OCI-M2 (cell line): ENCODE measurements around the gene SRGAP2.
"Not testable (repeated sequence)": the region's sequence is repeated elsewhere in the genome, so short reads cannot be mapped to it uniquely, and the experiment has no call there.

Source experiments
- DNase-seq: peaks from one replicate; lab custom pipeline; 2025; ENCODE audit not compliant: unreplicated experiment; lab: John Stamatoyannopoulos, UW

The SRGAP2 gene

DNA sequence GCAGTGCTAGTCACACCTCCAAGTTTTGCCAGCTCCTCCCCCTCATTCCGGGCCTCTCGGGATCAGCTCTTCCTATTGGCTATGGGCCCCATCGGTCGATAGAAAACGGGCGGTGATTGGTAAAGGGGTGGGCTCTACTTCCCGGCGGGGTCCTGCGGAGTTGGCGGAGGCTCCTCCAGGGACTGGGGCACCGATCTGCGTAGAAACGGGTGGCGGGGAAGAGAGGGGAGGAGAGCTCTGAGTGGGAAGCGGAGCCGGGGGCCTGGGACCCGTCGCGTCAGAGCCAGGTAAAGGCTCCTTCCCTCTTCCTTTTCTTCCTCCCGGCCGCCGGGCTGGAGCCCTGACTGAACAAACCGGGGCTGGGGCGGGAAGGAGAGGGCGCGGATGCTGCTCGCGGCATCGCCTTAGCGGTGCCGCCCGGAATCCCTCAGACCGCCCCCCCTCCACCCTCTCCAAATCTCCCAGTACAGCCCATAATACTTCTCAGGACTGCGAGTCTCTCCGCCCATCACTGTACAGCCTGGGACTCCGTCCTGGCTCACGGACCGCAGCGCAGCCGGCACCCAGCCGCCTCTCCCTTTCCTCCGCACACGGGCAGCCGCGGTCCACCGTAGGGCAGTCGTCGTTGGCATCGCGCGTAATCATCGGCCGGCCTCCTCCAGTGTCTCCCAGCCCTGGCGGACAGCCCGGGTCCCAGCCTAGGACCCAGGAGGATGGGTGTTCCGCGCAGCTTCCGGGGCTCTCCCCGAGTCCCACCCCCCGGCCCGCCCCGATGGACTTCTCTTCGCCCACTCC, at the start of gene SRGAP2:
TSS of gene SRGAP2 (plus strand) at position 178 of the 795 bp plus-strand sequence. CDS start 2,430 bp downstream, outside the sequence.
- DNase-seq, result not testable (repeated sequence)

DNA sequence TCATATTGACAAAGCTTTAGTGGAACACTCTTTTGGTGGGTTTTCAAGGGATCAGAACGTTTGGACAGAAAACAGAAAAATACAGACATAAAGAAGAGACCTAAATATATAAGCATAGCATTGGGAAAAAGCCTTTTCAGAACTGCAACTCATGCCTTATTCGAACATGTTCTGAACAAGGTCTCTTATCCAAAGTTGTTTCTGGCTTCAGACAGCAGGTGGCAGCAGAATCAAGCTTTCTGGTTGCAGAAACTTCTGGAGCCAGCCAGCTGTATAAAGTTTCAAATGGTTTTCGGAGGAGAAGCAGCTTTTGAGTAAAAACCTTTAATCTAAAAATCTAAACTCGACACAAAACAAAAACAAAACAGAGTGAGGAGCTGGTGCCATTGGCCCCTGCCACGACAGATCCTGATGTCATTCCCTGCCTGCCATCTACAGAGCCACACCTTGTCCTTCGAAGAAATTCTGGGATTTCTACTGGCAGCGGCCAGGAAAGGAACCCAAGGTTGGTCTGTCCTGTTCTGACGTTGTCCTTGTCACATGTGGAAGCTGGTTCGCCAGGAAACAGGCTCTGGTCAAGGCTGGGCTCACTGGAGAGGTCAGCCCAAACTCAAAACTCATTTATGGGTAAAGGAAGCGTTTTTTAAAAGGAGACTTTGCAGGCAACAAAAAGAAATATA, 35.9 kb upstream of the SRGAP2 start:
- DNase-seq, result not testable (repeated sequence)

DNA sequence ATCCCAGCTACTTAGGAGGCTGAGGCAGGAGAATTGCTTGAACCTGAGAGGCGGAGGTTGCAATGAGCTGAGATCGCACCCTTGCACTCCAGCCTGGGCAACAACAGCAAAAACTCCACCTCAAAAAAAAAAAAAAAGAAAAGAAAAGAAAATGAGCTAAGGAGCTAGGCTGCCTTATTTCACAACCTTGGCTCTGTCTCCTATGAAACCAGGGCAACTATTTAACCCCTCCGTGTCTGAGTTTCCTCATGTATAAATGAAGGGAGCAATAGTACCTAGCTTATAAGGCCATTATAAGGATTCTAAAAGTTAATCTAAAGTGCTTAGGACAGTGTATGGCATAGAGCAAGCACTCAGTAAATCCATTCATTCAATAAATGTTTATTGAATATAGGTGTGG, 33.5 kb upstream of the SRGAP2 start:
- not testable (repeated sequence) for DNase-seq

DNA sequence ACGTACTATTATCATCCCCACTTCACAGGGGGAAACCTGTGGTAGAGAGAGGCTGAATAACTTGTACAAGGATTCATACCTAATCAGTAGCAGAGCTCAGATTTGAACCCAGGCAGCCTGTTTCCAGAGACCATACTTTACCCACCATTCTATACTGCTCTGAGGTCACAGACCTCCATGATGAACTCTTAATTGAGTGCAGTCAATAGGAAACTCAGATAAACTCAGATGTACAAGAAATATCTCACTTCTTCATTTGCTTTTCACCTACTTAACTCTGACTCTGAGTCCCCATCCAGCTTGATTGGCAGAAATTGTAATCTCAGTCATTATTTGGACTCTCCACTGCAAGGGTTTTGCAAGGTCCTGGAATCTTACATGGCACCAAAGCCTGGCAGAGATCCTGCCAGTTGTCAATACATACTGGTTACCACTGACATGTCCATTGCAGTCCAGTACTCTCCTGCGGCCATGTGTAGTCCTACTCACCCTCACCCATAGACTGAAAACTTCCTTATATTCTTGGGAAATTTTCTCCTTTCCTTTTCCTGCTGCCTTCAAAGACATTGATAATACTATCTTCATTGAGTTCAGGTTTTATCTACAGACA, 30.1 kb upstream of the SRGAP2 start:
- DNase-seq, result not testable (repeated sequence)

DNA sequence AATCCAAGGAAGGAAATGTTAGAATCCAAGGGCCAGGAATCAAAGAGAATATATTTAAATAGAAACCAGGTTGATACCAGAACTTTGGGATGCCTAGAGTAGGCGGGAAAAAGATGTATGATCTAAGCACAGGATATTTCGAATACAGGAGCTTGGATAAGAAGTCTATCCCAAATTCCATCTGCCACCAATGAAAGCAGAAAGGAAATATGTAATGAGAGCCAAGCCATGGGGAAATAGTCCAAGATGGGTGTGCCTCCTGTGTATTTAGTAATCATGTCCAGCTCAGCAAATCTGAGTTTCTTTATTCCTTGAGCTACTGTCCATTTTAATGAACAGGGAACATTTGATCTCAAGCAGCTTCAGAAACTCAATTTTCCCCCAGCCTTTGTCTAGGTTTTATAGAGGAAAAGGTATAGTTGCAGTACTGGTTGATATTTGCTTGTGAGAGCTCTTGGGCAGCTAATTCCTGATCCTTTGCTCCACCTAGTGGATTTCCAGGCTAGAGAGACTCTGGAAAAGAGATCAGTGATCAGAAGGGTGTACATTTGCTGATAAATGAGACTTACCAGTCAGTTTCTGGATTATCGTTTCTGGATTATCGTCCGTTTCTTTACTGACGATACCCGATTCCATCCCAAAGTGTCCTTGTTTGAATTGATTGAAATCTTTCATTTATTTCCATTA, 29.0 kb upstream of the SRGAP2 start:
- DNase-seq, result not testable (repeated sequence)

DNA sequence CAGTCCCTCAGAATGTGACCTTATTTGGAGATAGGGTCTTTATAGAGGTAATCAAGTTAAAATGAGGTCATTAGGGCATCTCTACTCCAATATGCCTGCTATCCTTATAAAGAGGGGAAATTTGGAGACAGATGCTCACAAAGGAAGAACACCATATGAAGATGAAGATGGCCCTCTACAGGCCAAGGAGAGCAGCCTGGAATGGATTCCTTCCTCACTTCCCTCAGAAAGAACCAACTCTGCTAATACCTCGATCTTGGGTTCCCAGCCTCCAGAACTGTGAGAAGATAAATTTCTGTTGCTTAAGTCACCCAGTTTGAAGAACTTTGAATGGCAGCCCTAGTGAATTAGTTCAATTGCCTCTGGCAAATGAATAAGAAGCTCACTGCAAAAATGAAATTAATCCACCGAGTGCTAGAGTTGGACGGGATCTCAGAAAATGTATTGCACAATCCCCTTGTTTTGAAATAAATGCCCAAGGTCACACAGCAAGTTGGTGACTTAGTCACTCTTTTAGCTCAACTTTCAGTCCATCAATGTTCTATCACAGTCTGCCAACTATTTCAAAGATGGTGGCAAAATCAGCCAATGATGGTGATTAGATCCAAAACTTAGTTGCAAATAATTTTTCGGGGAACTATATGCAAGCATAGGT, 27.8 kb upstream of the SRGAP2 start:
- not testable (repeated sequence) for DNase-seq

DNA sequence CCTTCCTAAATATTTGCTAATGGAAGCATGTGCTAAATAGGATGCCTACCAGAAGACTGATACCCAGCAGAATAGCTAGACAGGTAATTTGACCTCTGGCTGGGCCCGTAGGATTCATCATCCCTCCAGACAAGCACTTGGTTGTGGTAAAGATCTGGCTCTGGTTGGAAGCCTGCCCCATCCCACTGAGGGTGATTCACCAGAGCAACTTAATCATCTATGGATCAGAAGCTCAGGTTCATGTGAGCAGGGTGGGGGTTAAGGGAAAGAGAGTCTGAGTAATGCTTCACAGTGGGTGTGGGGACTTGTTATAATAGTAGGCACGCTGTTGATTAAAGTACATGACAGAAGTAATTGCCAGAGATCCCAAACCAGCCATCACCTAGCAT, 27.2 kb upstream of the SRGAP2 start:
- not testable (repeated sequence) for DNase-seq

DNA sequence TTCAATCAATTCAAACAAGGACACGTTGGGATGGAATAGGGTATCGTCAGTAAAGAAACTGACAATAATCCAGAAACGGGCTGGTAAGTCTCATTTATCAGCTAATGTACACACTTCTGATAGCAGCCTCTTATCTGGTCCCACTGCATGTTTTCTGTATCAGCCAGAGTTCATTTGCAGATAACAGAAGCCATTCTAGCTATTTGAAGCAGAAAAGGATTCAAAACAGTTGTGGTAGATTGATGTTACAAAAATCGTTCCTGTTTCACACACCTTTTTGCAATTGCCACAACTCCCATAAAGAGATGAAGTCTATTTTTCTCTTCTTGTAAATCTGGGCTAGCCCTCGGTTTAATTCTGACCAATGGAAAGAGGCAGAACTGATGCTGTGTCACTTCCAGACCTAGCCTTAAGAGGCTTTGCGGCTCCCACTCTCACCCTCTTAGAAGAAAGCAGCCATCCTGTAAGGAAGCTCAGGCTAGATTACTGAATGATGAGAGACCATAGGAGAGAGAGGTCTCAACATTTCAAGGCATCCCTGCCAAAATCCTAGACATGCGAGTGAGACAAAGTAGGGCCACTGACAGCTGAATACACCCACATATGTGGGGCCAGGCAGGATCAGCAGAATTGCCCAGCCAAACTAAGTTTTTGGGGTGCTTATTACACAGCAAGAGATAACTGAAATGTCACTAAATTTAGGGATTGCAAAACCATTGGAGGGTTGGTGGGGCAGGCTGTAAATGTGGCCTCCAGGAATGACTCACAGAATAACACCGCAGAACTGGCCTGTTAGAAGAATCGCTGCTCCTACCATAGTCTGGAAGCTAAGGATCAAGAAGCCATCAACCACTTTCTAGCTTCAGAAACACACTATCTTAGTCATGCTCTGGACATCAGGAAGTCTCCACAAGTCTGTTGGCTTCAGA, 25.0 kb upstream of the SRGAP2 start:
- not testable (repeated sequence) for DNase-seq

DNA sequence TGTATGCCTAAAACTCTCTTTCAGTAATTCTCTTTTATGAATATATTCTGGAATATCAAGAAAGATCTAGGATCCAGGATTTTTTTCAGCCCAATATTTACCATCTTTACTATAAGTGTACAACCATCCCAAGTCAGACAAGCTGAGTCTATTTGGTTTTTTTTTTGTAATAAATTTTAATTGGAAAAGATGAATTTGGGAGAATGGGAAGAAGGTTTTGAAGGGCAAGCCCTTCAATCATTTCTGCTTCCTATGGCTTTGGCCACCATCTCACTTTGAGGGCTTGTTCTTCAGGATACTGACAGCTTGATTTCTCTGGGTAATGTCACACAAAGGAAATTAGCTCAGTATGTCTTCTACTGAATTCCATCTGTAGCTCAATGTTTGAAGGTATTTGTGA, 23.7 kb upstream of the SRGAP2 start:
- not testable (repeated sequence) for DNase-seq

DNA sequence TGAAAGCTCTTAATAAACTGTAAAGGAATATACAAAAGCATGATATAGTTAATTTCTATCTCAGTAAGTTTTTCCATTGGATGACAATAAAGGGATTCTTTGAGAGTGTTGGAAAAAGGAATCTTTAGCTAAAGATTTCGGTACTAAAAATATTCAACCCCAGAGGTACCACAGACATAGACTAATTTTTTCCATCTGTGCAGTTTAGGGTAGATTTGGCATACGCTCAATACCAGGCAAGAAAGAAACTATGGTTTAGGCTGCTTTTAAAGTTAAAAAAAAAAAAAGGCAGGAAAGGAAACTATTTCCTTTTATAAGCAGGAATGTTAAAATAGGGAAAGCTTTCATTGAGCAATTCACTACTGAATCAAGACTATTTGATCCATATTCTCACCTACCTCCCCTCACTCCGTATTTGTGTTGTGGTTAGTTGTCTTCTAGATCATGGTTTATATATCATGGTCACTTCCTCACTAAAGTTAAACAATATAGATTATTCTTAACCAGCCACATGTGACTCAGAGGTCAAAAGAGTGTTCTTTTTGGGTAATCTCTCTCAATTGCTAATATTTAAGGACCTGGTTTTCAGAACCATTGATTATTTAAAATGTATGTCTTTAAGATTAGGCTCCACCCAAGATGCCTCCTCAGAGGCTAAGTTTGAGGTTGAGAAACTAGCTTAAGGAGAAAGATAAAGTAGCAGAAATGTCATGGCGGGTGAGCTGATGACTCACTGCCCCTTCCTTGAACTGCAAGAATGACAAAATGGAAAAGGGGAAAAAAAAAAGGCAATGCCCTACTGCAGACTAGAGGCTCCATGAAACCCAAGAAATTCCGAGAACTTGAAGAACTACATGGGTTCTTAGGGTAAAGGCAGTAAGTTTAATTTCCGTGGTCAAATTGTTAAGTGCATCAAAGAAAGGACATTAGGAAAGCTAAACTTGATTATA, 20.7 kb upstream of the SRGAP2 start:
- not testable (repeated sequence) for DNase-seq

DNA sequence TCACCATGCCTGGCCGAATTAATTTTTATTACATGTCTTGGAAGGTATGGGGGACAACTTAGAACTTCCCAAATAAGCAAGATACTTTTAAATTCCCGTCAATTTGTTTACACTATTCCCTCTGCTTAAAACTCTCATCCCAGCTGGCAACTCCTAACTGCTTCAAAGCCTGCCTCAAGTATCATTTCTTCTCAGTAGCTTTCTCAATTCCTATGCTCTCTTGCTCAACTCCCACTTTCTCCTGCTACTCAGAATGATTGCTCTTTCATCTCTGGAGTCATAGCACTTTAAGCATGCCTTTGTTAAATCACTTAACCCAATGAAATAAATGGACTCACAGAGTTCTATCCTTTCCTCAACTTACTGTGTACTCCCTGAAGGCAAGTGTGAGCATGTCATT, 19.6 kb upstream of the SRGAP2 start:
- DNase-seq, result not testable (repeated sequence)

DNA sequence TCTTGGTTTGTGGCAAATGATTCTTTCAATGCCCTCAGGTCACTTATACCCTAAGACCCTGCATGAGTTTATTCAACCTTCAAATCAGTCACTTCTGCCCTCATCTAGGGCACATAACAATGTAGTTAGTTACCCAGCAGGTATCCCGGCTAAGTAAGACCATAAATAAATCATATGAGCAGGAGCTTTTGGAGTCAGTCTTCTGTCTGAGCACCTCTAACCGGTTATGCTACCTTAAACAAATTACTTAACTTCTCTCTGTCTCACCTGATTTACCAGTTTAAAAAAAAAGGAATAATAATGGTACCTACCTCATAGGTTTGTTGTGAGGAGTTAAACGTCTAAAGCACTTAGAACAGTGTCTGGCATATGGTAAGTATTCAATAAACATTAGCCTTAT, 17.6 kb upstream of the SRGAP2 start:
- DNase-seq, result not testable (repeated sequence)

DNA sequence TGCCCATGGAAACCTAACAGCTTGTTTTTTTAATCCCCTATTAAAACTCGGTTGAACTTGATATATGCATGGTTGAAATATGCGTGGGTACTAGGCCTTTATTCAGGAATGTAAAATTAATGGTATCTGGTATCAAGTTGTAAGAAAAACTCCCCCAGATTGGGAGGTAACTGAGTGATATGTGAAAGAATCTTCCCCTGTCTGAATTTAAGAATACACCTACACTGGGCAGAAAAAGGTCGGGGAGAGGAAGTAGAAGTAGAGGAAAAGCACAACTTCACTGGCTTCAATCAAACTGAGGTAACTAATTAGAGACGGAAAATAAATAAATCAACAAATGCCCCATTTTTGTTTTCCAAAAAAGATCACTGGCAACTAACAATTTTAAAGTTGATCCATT, 16.5 kb upstream of the SRGAP2 start:
- DNase-seq, result not testable (repeated sequence)

DNA sequence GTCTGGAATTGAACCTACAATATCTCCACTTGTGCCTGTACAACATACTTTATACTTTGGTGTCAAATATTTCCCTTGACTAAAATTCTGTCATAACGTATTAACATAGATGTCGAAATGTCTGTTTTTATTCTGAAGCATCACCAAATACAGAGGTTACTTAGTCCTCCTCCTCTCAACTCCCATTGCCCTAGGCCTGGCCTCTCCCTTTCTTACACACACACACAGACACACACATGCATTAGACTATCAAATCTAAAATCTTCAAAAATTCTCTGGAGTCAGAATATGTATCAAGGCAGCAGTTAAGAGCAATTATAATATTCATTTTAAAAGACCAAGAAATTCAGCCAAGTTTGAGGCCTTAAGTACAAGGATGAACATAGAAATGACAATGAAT, 8.2 kb upstream of the SRGAP2 start:
- not testable (repeated sequence) for DNase-seq

DNA sequence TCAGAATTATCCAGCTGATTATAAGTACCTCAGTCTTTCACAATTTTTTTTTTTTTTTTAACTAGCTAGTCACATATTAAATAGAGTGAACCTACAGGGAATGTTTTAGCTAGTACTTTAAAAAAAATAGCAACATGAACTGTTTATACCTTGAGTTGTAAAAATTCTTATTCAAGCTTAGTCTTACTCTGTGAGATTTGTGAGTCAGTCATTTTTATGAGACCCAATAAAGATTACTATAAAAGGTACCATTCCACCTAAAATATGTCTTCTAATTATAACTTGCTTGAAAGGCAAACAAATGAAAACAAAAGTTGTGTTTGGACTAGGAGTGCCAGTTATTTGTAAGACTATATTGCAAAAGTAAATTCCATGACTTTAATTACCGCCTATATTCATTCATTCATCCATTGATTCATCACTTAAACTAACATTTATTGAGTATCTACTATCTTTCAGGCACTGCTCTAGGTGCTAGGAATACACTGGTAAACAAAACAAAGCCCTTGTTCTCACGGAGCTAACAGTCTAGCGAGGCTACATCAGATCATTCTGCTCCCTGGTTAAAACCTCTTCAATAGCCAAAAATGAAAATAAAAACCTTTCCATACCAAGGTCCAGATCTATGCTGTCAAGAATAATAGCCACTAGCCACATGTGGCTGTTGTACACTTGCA, 6.5 kb upstream of the SRGAP2 start:
- not testable (repeated sequence) for DNase-seq

DNA sequence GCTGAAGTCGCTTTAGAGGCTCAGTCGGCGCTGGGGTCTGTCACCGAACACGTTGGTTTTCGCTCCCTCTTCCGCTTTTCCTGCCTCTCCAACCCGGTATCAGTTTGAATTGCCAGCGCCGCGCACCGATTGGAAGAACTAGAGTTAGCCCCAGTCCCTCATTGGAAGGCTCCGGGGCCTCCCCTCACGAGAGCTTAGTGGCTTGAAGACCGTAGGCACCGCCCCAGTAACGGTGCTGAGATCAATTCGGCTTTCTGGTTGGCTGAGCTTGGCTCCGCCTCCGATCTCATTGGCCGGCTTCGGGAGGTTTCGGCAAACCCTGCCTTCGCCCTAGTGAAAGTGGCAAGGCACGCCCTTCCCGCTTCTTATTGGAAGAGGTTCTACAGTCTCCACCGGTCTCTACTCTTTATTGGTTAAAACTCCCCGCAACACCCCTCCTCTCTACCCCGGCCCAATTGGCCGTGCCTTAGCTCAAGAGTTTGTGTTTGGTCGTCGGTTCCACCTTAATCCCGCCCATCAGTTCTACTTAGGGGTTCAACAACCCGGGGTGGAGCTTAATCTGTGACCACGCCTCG, 465 bp upstream of the SRGAP2 start, which contains the start of gene FAM72A:
TSS of gene FAM72A (minus strand) at position 51 of the 575 bp plus-strand sequence. CDS start 814 bp downstream, outside the sequence.
- DNase-seq, result peak; percentile 84

DNA sequence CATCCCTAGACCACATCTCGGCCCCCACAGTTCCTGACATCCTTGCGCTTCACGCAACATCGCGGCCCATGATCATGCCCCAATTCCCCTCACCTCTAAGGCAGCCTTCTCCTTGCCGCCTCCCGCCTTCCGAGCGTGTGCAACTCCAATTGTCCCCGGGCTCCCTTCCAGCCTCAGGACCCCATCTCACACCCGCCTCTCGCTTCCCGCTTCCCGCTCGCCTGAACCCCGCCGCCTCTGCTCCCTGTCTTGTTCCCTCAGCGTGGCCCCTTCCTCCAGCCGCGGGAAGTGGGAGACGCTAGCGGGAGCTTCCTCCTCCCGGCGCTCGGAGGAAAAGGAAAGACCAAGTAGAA, 794 bp downstream of the SRGAP2 start:
- DNase-seq, result not testable (repeated sequence)

DNA sequence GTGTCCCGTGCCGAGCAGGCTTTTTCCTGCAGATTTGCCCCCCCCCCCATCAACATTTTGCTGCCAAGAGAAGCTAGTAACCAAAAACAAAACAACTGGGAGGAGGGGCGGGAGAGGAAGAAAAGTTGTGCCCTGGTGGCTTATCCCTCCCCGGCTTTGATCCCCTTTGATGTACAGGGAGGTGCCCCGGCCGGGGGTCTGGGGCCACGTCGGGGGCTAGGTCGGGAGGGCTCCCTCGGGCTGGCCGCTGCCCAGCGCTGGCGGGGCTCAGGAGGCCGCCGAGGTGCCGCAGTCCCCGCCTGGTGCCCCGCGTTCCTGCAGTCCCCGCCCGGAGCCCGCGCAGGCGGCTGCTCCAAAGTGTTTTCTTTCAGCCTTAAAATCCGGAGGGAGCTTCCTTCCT, 1.5 kb downstream of the SRGAP2 start:
- not testable (repeated sequence) for DNase-seq
